Cardiac fibroblast (primary cell): Measurements from ENCODE around the gene BTN3A1.
"Not testable (repeated sequence)": the region's sequence is repeated elsewhere in the genome, so short reads cannot be mapped to it uniquely, and the experiment has no call there.

Experiments
- DNase-seq, 2 donors: peaks; one replicate each; pipeline versions ENCODE4 v3.0.0 to v3.0.0-alpha.2; 2010; ENCODE audit warnings: low read depth in 2 of 2
- H3K4me3 ChIP-seq, 2 donors: replicated peaks in 1 of 2; 1 replicate in 1 of 2; 2 replicates in 1 of 2; pipeline ENCODE4 v1.5.1; 2011; ENCODE audit warnings: low read depth in 2 of 2, low read length in 2 of 2, mild to moderate bottlenecking in 2 of 2, moderate library complexity in 1 of 2
- CTCF ChIP-seq: IDR thresholded peaks from one replicate; pipeline ENCODE4 v1.5.1; 2011; ENCODE audit warnings: low read depth, mild to moderate bottlenecking, low read length, inconsistent platforms

BTN3A1 gene

GRCh38 chr6:26366504-26366903, 35.6 kb upstream of the BTN3A1 start:
- no peak overlapping the region for H3K4me3 ChIP-seq
- TF ChIP-seq CTCF: no peak
- DNase-seq: peak in 1 of 2 donors; percentile 18

GRCh38 chr6:26367114-26367513, 35.0 kb upstream of the BTN3A1 start:
- H3K4me3 ChIP-seq: no peak overlapping the region
- peak in 1 of 2 donors; percentile 6 for DNase-seq
- no peak for TF ChIP-seq CTCF

GRCh38 chr6:26371813-26372212, 30.3 kb upstream of the BTN3A1 start:
- H3K4me3 ChIP-seq: not testable (repeated sequence)

GRCh38 chr6:26372308-26373144, 29.5 kb upstream of the BTN3A1 start:
- no peak for DNase-seq
- no peak for TF ChIP-seq CTCF

More at GRCh38 chr6:26371813-26372212, 30.3 kb upstream of the BTN3A1 start:
- DNase-seq: not testable (repeated sequence)

GRCh38 chr6:26375270-26375669, 26.8 kb upstream of the BTN3A1 start:
- no peak overlapping the region for H3K4me3 ChIP-seq
- no peak for DNase-seq
- no peak for TF ChIP-seq CTCF

More at GRCh38 chr6:26372308-26373144, 29.5 kb upstream of the BTN3A1 start:
- no peak overlapping the region for H3K4me3 ChIP-seq

- H3K4me3 ChIP-seq: no peak overlapping the region
- TF ChIP-seq CTCF: no peak
- DNase-seq: no peak
Measured at GRCh38 chr6:26377719-26378118, 24.4 kb upstream of the BTN3A1 start.

GRCh38 chr6:26378143-26378542, 23.9 kb upstream of the BTN3A1 start:
- not testable (repeated sequence) for H3K4me3 ChIP-seq, DNase-seq

- H3K4me3 ChIP-seq: no peak overlapping the region
- no peak for TF ChIP-seq CTCF
- DNase-seq: peak in 1 of 2 donors; percentile 27
Measured at GRCh38 chr6:26379292-26379691, 22.8 kb upstream of the BTN3A1 start.
